Measurements from ENCODE around the gene DCHS2.

Gene DCHS2, protein sequence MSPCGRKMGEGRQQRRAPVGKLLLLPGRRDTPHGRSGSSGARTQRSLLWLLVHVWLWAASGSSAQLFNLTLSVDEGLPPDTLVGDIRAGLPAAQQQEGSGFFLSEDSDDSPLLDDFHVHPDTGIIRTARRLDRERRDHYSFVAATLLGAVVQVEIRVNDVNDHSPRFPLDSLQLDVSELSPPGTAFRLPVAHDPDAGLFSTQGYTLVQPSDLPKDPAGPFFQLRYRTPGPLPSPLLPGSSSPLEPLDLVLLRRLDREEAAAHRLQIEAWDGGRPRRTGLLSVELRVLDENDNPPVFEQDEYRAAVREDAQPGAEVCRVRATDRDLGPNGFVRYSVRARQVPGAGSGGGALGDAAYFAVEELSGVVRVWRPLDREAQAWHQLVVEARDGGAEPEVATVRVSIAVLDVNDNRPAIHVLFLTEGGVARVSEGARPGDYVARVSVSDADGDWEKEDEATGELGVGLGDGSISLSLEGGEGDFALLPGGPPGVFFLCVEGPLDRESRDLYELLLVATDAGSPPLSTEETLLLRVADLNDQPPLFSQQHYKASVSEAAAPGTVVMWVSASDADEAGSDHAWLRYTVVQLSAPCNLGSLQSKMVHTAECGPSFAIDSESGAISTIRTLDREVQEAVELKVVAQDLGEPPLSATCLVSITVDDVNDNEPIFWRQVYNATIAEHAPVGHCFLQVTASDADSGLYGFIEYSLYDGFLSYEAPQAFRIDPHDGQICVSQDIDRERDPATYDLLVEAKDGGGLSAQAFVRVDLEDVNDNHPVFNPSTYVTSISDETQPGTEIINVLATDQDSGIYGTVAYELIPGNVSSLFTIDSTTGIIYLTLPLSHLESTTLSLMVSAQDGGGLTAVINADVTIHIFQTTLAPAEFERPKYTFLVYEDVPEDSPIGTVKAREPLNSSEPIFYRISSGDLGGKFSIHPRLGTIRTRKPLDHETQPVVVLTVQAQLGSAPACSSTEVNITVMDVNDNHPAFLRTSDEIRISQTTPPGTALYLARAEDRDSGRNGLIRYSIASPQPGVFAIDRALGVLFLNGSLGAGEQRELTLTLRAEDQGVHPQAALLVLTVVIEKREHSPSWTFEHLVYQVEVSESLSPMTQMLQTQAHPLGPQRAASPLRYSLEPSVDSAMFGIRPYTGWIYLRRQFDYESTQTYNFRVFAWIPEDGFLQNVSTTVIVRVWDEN (N-terminal part only)

DNA sequence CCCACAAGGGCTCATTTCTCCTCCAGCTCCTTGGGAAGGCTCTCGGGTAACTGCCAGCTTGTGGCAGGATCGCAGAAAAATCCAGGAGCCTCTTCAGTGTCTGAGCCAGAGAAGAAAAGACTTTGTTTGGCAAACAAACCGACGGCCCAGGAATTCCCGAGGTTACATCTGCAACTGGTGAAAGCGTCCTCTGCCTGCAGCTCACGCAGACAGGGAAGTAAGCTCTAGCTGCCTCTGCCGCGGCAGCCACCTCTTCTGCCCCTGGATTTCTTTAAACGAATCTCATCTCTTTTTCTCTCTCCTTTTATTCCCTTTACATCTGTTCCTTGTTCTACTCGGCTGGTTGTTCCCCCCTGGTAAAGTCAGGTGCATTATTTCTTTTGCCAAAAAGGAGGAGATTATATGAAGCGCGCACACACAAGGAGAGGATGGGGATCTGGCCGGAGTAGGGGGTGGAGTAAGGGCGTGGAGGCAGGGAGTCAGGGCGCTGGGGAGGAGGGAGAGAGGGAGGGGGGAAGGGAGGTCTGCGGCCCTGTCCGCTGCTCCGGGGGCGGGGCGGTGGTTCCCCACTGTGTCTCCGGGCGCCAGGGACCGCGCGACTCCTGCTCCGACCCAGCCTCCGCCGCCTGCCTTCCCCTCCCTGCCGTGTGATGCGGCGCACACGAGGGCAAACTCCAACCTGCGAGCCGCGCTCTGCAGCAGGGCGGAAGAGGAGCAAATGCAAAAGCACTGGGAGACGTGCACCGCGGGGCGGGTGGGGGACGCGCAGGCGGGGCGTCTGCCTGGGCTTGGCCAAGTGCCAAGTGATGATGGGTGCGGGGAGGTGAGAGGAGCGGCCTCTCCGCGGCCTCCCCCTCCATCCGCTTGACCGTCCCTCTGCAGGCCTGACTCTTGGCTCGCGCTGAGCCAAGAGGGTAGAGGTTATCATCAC is at the start of gene DCHS2:
DCHS2 (minus strand) TSS at position 459 of the 931 bp plus-strand sequence; CDS start at position 15, 444 bp downstream.
- no peak for TF ChIP-seq JUND (IDR thresholded peaks at IDR 0.05; ENCODE audit: low read depth)
- in situ Hi-C loops (cut with HindIII; ENCODE audit: low pct_unique_long_range_greater_than_20kb, low sequenced_read_pairs) = no loop called here
- peak; percentile 48 to 59 for DNase-seq (ENCODE audit: low read depth in 1 of 2, low spot score in 1 of 2)

DNA sequence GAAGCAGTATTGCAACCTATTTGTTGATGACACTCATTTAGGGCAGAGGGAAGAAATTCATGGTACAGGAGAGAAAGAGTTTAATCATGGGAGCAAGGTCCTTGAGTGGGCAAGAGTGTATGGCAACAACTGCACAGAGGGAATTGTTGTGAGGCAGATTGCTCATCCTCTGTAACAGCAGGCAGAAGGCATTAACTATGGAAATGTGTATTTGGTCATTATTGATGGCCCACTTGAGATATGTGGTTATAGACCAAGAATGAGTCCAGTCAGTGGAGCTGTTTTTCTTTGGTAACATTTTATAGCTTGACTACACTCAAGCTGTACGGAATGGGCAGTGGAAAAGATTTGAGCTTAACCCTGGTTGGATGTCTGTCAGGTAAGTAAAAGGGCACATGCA is 42.7 kb upstream of the DCHS2 start:
- no peak for TF ChIP-seq JUND (IDR thresholded peaks at IDR 0.05; ENCODE audit: low read depth)
- in situ Hi-C loops (cut with HindIII; ENCODE audit: low pct_unique_long_range_greater_than_20kb, low sequenced_read_pairs) = no loop called here
- DNase-seq (ENCODE audit: low read depth in 1 of 2, low spot score in 1 of 2) = no peak

DNA sequence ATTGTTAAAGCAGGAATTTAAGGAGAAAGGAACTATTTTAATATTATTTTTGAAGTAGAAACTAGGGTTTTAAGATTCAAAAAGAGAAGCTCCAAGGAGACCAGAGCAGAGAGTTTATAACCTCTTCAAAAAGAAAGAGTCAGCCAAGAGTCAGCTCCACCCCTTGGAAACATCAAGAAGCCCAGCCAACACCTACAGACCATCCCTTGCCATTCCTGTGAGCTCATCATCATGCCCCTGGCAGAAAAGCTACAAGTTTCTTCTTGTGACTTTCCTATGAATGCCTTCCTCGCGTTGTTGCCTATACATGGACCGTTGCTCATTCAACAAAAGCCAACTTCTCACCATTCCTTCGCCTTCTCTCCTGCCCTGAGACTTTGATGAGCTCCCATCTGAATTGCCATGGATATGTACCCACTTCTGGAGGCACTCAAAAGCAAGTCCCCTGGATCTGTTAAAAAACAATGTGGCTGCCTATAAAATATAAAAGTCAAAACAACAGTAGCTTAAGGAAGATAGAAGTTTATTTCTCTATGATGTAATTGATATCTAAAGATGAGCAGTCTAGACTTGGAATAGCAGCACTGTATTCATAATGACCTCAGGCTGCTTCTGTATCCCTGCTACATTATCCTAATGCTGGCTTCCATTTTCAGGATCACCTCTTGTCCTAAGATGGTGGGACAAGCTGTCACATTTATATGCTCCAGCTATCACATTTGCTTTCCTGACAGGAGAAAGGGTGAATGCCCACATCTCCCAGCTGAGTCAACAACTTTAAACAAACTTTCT is 38.3 kb upstream of the DCHS2 start:
- in situ Hi-C loops (cut with HindIII; ENCODE audit: low pct_unique_long_range_greater_than_20kb, low sequenced_read_pairs) = no loop called here
- DNase-seq (ENCODE audit: low read depth in 1 of 2, low spot score in 1 of 2) = peak in 1 of 2 experiments; percentile 10
- TF ChIP-seq JUND (IDR thresholded peaks at IDR 0.05; ENCODE audit: low read depth) = no peak

DNA sequence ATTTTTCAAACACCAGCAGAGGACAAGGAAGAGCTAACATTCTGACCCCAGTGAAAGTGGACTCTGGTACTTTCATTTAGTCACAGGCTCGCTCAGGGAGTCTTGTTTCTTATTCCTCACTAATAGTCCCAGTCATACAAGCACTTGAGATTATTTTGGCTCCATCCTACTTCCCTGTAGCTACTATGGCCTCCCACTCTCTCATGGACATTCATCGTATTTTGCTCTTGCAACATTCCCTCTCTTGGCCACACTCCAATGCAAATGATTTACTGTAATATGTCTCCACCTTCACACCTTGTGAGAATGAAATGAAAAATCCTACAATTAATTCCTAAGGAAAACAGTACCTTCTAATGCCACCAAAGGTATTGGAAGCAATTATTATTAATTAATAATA is 37.3 kb upstream of the DCHS2 start:
- peak in 1 of 2 experiments; percentile 6 for DNase-seq (ENCODE audit: low read depth in 1 of 2, low spot score in 1 of 2)
- TF ChIP-seq JUND (IDR thresholded peaks at IDR 0.05; ENCODE audit: low read depth) = no peak
- in situ Hi-C loops (cut with HindIII; ENCODE audit: low pct_unique_long_range_greater_than_20kb, low sequenced_read_pairs) = no loop called here

DNA sequence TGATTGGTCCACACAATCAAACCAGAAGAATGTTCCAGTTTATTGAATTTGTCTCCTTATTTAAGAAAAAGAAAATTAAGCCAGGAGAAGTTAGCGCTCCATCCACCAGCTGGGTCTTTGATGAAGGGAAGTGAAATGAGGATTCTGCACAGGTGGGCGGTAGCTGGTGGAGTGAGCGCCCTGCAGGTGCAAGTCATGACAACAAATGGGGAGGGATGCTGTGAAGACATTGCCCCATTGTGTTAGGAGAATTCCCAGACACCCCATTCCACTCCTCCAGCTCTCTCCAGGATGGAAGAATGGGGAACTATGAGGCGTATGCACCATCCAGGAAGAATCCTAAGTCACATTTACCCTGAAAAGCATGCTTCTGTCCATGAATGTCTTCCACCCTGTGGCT is 35.7 kb upstream of the DCHS2 start:
- DNase-seq (ENCODE audit: low read depth in 1 of 2, low spot score in 1 of 2) = no peak
- in situ Hi-C loops (cut with HindIII; ENCODE audit: low pct_unique_long_range_greater_than_20kb, low sequenced_read_pairs) = no loop called here
- TF ChIP-seq JUND (IDR thresholded peaks at IDR 0.05; ENCODE audit: low read depth) = no peak

DNA sequence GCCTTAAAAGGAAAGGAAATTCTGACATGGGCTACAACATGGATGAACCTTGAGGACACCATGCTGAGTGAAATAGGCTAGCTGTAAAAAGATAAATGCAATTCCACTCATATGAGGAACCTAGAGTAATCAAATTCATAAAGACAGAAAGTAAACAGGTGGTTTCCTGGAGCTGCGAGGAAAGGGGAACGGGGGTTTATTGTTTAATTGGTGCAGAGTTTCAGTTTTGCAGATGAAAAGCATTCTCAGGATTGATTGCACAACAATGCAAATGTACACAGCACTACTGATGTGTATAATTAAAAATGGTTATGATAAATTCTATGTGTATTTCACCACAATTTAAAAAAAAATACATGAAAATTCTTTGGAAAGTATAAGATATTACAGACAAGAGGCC is 34.6 kb upstream of the DCHS2 start:
- TF ChIP-seq JUND (IDR thresholded peaks at IDR 0.05; ENCODE audit: low read depth) = no peak
- in situ Hi-C loops (cut with HindIII; ENCODE audit: low pct_unique_long_range_greater_than_20kb, low sequenced_read_pairs) = no loop called here
- no peak for DNase-seq (ENCODE audit: low read depth in 1 of 2, low spot score in 1 of 2)

DNA sequence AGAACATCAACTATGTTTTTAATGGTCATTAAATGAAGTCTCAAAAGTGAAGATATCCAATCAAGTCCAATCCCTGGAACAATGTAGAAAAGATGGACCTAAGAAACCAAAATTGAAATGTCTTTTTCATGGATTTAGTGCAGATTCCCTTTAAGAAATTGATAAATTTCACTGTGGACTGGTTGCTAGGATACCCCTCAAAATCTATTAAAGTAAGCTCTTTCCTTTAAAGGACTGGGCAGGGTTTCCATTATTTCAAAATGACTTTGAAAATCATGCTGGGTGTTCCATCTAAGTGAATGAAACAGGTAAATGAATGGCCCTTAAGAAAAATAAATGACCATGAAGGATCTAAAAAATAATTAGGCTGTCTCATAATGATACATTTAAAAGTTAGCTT is 30.0 kb upstream of the DCHS2 start:
- no peak for DNase-seq (ENCODE audit: low read depth in 1 of 2, low spot score in 1 of 2)
- no peak for TF ChIP-seq JUND (IDR thresholded peaks at IDR 0.05; ENCODE audit: low read depth)
- in situ Hi-C loops (cut with HindIII; ENCODE audit: low pct_unique_long_range_greater_than_20kb, low sequenced_read_pairs) = no loop called here

DNA sequence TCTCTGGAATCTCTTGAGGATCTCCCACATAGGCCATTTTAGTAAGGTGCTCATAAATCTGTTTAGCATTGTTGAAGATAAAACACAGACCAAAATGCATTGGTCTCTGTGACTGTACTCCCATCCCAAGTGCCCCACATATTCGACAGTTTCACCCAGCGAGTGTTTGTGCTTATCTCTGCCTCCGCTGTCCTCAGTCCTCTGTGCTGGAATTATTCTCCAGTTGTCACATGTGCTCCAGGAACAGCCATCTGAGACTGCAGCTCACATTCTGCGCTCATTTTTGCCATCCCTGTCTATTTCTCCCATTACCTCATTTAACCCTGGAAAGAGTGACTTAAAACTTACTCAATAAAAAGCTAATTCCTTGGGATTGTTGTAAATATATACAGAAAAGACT is 27.6 kb upstream of the DCHS2 start:
- DNase-seq (ENCODE audit: low read depth in 1 of 2, low spot score in 1 of 2) = no peak
- no peak for TF ChIP-seq JUND (IDR thresholded peaks at IDR 0.05; ENCODE audit: low read depth)
- in situ Hi-C loops (cut with HindIII; ENCODE audit: low pct_unique_long_range_greater_than_20kb, low sequenced_read_pairs) = no loop called here

DNA sequence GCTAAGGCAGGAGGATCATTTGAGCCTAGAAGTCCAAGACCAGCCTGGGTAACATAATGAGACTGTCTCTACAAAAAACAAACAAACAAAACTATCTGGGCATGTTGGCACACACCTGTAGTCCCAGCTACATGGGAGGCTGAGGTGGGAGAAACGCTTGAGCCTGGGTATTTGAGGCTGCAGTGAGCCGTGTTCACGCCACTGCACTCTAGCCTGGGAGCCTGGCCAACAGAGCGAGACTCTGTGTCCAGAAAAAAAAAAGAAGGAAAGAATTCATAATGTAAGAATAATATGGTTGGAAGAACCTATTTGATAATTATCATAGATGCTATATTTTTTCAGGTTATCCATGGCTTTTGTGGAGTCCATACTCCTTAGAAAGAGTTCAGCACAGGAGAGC is 26.0 kb upstream of the DCHS2 start:
- in situ Hi-C loops (cut with HindIII; ENCODE audit: low pct_unique_long_range_greater_than_20kb, low sequenced_read_pairs) = no loop called here
- TF ChIP-seq JUND (IDR thresholded peaks at IDR 0.05; ENCODE audit: low read depth) = no peak
- no peak for DNase-seq (ENCODE audit: low read depth in 1 of 2, low spot score in 1 of 2)

DNA sequence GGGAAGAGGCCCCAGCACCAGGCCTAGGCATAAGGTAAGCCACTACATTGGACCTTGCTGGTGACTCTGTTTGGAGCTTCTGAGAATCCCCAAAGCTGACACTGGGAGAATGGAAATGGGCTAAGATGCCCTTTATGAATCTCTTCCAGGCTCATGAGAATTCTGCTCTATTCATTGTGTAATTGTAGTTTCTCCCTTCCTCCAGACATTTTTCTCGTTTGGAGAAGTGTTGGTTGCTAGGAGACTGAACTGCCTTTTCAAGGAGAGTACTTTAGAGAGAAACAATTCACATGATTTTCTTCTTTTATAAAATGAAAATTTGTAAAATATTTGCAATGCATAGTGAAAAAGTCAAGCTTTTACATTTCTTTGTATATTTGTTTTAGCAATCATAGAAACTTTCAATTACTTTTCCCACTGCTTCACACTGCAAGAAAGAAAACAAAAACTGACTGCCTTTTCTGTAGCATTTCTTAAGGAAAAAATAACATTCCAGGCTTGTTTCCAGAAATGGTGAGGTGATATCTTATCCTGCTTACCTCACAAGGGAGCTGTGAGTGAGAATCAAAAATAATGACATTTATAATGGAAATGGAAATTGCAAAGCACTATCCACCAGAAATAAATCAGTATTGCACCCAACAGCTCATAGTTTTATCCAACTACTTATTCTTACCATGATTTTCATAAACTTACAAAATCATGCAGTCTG is 24.9 kb upstream of the DCHS2 start:
- in situ Hi-C loops (cut with HindIII; ENCODE audit: low pct_unique_long_range_greater_than_20kb, low sequenced_read_pairs) = no loop called here
- no peak for DNase-seq (ENCODE audit: low read depth in 1 of 2, low spot score in 1 of 2)
- TF ChIP-seq JUND (IDR thresholded peaks at IDR 0.05; ENCODE audit: low read depth) = no peak

Measured in T47D (cell line).